GM18498 (cell line): Measurements from ENCODE around the gene EFHC1.

Source experiments
- ATAC-seq: cut with Tn5 transposase; IDR thresholded peaks from one replicate; pipeline ENCODE4 v1.9.1; 2021; ENCODE audit warnings: mild to moderate bottlenecking, moderate library complexity; ENCODE audit not compliant: unreplicated experiment

The EFHC1 gene

DNA sequence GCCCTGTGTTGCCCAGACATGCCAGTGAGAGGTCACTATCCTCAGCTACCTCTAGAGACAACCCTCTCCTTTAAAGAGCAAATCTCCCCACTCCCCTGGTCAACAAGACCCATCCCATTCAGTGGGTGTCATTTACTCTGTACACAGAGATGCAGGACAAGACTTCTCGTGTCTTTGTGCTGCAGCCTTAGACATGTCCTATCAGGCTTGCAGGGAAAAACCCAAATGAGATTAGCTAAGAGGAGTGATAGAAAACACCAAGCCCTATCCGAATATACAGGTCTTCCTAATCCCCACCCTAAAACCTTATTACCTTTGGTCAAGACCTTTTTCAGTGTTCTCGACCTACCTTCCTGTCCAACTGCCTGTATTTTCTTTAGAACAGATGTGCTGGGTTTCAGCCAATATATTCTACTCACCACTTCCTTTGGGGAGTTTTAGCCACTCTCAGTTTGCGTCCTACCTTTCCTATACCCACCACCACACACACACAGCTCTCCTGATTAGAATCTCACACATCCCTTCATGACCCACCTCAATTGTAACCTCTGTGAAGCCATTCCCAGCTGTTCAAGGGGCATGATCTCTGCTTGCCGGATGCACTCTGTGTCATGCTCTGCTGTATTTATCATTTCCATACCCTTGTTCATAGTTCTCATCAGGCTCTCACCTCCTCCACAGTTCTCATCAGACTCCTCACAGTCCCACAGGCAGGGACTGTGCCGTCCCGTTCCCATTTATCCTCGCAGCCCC is 117.0 kb downstream of the EFHC1 start:
- ATAC-seq: peak; percentile 60

DNA sequence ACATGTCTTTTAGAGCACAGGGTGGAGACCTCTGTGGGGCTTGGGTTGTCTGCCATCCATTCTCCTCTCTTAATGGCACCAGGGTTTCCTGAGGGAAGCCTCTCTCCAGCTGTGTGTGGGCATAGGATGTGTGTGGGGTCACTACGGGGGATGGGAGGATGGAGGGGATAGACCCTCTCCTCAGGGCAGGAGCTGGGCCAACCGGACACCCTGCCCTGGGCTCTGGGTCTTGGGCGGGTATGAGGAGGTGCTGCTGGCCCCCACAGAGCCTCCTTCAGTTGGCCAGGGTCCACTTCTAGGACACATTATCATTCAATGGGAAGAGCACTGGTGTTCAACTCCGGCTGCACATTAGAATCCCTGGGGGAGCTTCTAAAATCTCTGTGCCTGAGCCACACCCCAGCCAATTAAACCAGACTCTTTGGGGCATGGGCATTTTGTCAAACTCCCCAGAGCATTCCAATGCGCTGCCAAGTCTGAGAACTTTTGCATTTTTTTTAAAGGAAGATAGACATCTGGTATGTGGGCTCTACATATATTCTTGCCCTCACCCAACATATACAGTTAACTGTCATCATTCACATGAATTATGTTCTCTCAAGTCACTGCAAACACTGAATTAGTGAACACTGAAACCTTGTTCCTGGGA is 118.2 kb downstream of the EFHC1 start:
- ATAC-seq: no peak

DNA sequence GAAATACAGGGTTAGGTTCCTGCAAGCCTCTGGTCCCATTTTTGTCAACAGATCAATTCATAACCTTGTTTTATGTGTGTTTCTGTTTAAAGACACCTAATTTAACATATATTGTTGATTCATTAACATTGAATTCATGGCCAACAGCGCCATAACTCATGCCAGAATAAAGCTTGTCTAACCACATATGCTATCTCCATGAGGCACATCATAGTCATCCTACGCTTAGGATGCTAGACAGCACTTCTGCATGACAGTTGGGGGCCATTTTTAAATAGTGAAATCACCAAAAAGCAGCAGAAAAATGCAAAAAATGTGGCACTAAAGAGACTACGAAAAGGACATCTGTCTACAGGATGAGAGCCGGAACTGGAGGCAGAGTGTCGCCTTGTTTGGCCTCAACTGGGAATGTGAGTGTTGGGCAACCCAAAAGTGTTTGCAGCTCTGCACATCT is 118.8 kb downstream of the EFHC1 start:
- no peak for ATAC-seq

DNA sequence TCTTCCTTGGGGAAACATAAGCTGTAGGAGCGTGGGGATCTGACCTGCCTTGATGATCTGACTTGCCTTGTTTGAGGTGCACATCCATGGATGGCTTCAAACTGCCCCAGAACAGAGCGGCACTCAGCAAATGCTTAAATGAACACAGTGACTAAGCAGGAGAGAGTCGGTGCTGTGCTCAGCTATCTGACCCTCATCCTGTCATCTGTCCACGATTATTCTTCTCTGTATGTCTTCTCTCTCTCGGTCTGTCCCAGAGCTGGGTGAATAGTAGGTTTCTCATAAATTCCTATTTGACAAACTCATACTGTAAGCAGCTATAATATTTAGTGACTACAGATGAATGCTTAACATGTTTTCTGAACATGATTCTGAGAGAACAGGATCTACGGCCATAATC is 119.5 kb downstream of the EFHC1 start:
- no peak for ATAC-seq

DNA sequence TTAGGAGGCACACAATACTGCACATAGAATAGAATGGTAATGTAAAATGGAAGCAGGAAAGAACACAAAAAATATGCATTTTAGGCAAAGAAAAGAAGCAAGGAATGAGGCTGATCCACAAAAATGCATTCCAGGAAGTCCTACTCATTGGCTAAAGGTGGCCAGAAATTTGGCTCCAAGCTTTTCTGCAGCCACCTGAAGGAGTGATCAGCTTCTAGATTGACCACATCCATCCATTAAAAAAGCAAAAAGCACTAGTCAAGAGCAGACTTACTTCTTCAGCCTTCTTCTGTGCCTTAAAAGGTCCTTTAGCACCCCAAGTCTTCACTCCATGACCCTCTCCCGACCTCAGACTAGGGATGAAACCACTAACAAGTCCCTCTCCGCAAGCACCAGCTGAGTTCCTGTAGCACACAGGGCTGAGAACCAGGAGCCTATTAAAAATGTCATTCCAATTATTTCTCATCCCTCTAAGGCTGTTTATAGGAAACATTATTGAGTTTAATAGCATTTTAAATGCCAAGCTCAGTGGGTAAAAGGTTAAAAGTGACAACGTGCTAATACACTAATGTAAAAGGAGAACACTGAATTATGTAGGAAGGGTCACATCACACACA is 120.3 kb downstream of the EFHC1 start:
- no peak for ATAC-seq

DNA sequence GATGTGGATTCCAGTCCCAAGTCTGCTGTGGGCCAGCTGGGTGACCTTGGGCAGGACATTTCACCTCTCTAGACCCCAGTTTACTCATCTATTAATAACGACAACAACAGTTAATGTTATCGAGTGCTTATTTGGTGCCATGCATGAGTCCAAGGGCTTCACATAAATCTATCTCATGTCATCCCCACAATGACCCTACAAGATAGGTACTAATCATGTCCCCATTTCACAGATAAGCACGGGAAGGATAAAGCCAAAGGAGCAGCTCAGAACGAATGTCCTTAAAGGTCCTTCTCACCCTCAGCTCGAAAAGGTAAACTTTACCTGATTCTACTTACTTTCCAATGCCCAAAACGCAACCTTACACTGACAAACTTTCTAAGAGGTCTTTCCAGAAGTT is 121.0 kb downstream of the EFHC1 start:
- no peak for ATAC-seq

DNA sequence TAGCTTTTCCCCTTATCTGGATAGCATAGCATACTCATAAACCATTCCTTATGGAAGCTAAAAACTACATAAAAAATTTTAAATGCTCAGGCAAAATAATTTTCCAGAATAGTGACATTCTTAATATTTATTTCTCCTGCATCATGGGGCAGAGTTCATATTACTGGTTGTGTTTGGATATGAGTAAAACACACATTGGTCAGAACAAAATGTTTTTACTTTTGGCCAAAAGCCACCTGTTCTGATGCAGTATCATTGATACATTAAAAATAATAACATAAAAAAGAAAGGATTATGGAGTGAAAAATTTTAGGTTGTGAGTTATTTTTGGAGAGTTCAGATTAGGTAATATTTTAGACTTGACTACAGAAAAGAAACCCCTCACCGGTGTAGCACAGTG is 123.1 kb downstream of the EFHC1 start:
- ATAC-seq: no peak

DNA sequence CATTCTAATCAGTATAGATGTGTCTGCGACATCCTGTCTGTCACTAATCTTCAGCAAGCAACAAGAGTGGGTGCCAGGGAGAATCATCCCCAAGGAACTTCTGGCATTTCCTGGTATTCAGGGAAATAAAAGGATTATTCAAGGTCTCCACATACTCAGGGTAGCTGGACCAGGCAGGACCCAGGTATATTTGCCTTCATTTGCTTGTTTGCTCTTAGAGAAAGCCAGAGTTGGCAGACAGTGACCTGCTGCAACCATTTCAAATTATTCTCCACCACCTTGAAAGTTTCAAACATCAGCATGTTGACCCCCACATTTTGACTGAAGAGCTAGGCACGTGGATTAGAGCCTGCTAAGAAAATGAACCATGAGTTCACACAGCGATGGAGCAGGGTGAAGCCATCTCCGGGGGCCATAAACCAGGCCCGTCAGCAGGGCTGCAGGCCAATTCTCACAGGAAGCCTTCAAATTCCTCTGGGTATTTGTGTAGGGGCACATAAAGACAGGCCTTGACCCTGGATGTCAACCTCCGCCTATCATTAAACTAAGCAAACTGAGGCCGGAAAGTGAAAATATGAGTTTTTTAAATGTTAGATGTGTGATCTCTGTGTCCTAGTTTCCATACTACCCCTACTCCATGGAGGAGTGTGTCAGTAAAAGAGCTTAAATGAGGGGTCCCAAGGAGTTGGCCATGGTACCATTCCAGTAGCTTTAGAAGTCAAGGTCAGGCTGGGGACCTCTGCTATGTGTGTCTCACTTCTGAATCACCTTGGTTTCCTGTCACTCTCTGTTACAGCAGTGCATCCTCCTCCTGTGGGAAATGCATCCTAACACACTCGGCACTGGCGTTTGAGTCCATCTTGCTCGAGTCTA is 123.8 kb downstream of the EFHC1 start:
- no peak for ATAC-seq

DNA sequence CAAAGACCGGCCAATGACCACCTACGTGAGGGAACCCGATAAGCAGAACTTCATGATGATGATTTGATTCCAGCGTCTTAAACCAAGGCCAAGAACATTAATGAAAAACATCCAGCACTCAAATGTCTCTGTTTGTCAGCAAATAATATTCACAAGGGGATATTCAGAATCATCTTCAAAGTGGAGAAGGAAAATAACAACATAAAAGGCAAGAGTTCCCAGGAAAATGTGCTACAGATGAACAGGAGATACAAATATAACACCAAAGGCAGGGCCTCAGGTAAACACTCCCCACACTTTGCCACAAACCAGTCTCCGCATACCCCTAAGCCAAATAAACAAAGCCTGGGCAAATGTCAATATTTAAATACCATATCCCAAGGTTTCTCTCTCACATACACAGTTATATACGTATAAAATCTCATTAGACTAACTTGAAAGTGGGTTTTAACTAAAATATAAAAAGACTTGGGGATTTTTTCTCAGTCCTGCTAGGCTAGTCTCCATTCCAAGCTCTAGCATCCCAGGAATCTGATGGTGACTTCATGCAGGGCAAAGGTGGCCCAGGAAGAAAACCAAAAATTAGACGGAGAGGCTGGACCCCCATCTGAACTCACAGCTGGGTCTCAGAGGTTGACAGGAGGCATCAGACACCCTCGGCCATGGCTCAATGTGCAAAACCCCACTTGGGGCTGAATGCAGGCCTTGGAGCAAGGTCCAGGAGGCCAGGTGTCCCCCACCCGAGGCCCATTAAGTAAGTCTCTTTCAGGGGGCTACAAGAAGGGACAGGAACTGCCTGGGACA is 124.7 kb downstream of the EFHC1 start:
- ATAC-seq: no peak

DNA sequence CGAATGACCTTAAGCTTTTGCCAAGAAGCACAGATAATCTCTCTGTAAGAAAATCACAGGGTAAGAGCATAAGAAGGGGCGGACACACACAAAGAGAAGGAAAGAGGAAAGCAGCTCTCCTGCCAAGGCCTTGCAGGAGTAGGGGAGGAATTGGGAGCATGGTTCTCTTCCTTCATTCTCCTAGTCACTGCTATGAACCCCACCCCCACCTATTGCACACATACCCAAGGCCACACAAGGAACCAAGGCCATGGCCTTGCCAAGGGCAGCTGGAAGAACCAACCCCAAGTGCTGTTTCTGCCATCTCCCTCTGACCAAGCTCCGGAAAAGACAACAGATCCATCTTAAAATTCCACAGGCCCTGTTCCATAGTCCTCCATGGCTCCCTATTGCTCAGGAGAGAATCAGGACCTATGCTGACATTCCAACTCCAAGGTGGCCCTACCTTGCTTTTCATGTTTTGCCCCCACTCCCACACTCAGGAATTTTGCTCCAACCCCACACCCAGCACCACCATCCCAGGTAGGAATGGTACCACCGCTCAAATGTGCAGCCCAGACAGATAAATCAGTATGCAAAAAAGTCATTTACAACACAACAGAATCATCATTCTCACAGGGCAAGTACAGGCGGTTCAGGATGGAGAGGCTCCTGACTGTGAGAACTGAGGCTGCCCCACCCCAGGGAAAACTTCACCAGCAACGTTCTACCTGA is 125.4 kb downstream of the EFHC1 start:
- no peak for ATAC-seq

DNA sequence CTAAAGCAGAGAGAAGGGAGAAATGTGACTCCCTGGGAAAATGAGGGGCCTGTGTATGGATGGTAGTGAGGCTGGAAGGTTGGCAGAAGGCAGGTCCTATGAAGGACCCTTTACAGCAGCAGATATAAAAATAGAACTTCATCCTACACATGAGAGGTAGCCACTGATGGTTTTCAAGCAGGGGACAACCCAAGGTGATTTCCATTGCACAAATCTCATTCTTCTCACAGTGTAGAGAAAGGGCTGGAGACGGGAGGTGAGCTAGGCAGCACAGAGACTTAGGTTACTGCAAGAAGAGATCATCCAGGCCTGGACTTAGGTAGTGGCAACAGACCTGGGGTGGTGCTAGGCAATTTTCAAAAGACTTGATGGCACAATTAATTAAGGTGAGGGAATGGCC is 126.0 kb downstream of the EFHC1 start:
- ATAC-seq: peak; percentile 58

DNA sequence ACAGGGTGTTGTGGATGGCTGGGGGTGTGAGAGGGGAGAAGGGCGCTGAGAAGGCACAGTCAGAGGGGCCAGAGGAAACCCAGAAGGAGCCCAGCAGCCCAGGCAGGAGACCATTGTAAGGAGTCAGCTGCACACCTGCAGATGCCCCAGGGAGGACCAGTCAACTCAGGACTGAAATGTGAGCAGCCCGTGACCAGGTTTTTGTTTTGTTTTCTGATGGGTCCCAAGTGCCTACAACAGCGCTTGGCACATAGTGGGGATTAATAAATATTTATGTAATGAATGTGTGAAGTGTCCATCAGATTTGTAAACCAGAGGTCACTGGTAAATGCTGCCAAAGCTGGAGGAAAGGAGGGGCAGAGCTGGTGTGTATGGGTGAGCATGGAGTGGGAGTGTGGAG is 126.5 kb downstream of the EFHC1 start:
- peak; percentile 82 for ATAC-seq

DNA sequence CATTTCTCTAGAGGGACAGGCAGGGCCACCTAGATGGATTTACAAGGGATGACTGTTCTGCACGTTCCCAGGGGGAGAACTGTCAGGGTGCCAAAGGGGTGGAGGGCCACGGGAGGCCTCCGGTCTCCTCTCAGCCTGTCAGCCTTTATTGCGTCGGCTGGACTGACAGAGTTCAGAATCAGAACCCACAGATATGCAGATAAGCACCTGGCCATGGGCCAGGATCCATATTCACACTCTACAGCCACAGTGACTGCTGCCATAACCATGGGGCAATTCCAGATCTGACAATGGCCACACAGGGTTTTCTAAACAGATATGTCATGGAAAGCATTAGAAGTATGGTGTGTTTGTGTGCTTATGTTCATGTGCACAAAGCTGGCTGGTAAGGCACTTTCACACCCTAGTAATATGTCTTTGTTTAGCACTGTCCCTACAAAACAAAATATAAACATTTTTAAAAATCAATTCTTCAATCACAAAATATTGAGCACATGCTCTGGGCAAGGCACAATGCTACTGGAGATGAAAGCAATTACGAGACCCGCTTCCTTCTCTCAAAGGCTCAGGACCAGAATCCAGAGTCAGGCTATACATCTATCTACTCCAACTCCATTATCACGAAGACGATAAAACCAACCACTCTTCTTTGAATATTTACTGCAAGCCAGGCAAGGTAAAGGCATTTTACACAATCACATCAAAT is 127.7 kb downstream of the EFHC1 start:
- no peak for ATAC-seq

DNA sequence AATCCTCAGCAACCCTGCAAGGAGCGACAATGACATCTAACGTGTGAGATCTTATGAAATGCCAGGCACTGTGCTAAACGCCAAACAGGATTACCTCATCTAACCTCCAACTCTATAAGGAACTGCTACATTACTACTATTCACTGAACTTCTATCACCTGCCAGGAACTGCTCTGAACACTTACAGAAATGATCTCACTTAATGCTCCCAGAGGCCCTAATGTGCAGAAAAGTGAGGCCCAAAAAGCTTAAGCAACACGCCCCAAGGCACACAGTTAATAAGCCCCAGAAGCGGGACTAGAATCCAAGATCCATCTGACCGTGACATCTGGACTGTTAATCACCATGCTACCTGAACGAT is 128.2 kb downstream of the EFHC1 start:
- ATAC-seq: no peak

DNA sequence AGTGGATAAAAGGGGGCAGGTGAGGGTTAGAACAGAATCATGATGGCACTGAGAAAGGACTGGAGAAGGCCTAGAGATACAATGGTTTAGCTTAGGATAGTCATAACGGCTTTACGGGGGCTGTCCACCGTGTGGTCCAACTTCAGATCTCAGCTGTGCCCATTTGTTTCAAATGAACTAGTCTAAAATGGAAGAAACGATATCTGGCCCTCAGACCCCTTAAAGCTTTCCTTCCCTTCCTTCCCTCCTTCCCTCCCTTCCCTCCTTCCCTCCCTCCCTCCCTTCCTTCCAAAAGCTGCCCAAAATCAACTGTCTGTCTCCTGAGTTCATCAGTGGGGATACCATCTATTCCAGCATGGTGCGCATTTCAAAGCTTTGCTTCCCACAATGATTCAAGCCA is 128.9 kb downstream of the EFHC1 start:
- ATAC-seq: no peak

DNA sequence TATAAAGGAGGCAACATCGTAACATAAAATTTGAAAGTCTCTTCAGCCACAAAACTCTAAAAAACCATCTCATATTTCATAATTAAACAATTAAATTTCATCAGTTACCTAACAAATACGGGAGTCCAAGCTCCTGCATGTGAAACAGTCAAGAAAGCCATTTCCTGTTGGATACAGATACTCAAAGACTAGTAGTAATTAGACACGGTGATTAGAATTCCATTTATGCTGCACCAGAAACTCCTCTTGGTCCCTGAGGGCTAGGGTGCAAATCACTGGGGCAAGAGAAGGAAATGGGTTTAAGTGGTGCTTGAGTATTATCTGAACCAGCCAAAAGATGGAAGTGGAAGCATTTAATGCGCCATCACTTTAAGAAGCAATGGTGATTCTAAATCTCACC is 129.3 kb downstream of the EFHC1 start:
- no peak for ATAC-seq

DNA sequence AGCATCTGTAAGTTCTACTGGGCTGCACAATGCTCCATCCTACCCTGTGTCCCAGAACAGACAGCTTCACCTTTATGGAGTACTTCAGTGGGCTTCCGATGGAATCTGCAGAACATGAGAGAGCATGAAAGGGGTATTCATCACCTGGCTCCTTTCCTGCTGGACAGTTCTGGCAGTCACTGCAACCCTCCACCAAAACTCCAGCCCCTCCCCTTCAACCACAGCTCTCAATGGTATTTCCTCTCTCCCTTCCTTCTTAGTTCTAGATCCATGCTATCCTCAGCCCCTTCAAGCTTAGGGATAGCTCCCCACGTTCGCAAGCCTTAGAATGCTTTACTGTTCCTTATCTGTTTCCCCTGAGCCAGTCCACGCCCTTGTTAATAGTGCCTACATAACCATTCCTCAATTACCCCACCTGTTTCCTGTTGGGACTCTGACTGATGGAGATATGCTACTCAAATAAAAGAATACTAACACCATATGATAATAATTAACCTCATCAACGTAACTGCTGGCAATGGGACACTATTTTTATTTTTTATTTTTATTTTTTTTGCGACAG is 130.0 kb downstream of the EFHC1 start:
- no peak for ATAC-seq

DNA sequence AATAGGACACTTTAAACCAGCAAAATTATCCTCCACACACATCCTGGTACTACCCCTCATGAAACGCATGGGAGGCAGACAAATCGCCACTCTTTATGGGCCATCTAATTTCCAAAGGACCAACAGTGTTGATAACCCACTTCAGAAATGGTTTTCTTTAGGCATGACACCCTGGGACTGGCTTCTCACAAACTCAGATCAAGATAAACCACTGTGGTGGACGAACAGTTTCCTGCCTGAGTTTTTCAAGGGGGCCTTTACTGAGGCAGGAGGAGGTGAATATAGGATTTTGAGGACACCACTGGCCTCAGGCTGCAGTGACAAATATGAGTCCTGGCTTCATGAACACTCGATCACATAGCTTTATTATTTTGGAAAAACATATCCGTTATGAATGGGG is 130.7 kb downstream of the EFHC1 start:
- ATAC-seq: no peak
